ENCODE data around the gene CALM1.

The CALM1 gene

DNA sequence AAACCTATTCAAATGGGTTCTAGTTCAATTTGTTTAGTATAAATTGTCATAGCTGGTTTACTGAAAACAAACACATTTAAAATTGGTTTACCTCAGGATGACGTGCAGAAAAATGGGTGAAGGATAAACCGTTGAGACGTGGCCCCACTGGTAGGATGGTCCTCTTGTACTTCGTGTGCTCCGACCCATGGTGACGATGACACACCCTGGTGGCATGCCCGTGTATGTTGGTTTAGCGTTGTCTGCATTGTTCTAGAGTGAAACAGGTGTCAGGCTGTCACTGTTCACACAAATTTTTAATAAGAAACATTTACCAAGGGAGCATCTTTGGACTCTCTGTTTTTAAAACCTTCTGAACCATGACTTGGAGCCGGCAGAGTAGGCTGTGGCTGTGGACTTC lies 8.3 kb downstream of the CALM1 start:
- no peak for DNase-seq
- intact Hi-C loops (cut with DNase I) = loop anchor here (5.0 kb wide), 1 partner anchor 102 kb away; no protein-coding TSS in a partner anchor

DNA sequence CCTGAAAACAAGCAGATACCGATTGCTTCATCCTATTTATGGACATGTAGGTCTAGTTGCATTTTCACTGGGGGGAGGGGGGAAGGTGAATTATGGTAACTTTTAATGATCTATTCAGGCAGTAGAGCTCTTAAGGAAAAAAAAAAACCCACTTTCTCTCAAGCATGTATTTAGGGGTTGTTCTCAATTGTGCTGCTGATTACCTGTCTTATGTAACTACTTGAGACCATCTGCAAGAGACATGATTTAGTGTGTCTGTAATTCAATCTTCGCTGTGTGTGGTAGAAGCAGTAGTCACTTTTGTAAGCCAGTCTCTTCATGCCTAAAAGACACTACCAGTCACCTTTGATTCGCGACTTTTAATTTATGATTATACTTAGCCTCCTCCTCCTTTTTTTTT lies 8.9 kb downstream of the CALM1 start:
- intact Hi-C loops (cut with DNase I) = loop anchor here (5.0 kb wide), 1 partner anchor 102 kb away; no protein-coding TSS in a partner anchor
- no peak for DNase-seq

DNA sequence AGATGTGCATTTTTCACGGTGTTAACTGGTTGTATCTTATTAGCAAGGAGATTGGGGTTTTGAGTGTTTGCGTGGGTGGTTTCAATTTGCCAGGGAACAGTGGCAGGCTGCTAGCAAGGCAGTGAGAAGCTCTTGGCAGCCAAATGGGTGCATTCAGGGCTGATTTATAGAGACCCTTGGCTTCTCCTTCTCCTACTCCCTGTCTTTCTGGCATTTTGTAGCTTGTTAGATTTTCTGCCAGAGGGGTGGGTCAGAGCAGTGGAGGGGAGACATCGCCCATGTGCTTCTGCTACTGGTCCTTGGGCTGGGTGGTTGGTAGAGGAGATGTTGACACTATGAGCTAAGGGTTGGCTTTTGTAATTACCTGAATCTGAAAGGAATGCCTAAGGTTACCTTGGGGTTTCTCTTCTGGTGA lies 9.6 kb downstream of the CALM1 start:
- DNase-seq = no peak
- intact Hi-C loops (cut with DNase I) = loop anchor here (5.0 kb wide), 1 partner anchor 101 kb away; no protein-coding TSS in a partner anchor

- no peak for DNase-seq
- intact Hi-C loops (cut with DNase I) = loop anchor here (5.0 kb wide), 1 partner anchor 100 kb away; no protein-coding TSS in a partner anchor
These were observed 10.4 kb downstream of the CALM1 start for GRCh38 chr14:90407230-90407629.

- no peak for DNase-seq
- intact Hi-C loops (cut with DNase I) = loop anchor here (2.0 to 5.0 kb wide), 2 partner anchors 46 to 99 kb away; no protein-coding TSS in a partner anchor
These were observed 11.9 kb downstream of the CALM1 start for GRCh38 chr14:90408713-90409112.

- peak in 3 of 10 donors; percentile 48 to 92 (median 58) for DNase-seq
- intact Hi-C loops (cut with DNase I) = loop anchor here (2.0 to 5.0 kb wide), 2 partner anchors 46 to 98 kb away; no protein-coding TSS in a partner anchor
These were observed 12.4 kb downstream of the CALM1 start for GRCh38 chr14:90409209-90409730.

DNA sequence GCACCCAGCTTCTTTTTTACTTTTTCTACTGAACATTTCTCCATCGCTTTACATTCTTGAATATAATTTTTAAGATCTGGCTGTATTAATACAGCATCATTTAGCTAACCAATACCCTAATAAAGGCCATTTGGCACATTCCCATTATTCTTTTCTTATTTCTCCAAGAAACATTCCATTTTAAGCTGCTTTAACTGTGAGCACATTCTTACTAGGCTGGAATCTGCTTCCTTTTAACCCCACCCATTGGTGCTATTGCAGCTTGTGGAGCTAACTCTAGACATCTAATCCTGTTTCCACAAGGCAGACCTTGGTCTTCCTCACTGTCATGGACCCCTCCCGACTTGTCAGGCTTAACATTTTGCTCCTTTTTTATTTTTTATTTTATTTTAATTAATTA lies 15.2 kb downstream of the CALM1 start:
- intact Hi-C loops (cut with DNase I) = no loop called here
- no peak for DNase-seq

- no peak for DNase-seq
- intact Hi-C loops (cut with DNase I) = no loop called here
These were observed 19.9 kb downstream of the CALM1 start for GRCh38 chr14:90416720-90417119.

- intact Hi-C loops (cut with DNase I) = no loop called here
These were observed 21.2 kb downstream of the CALM1 start for GRCh38 chr14:90418053-90418452.

GRCh38 chr14:90419200-90419599 lies 22.4 kb downstream of the CALM1 start:
- intact Hi-C loops (cut with DNase I) = no loop called here
- DNase-seq = peak in 8 of 10 donors; percentile 33 to 94 (median 64)

More at GRCh38 chr14:90418053-90418452, 21.2 kb downstream of the CALM1 start:
- DNase-seq = no peak

DNA sequence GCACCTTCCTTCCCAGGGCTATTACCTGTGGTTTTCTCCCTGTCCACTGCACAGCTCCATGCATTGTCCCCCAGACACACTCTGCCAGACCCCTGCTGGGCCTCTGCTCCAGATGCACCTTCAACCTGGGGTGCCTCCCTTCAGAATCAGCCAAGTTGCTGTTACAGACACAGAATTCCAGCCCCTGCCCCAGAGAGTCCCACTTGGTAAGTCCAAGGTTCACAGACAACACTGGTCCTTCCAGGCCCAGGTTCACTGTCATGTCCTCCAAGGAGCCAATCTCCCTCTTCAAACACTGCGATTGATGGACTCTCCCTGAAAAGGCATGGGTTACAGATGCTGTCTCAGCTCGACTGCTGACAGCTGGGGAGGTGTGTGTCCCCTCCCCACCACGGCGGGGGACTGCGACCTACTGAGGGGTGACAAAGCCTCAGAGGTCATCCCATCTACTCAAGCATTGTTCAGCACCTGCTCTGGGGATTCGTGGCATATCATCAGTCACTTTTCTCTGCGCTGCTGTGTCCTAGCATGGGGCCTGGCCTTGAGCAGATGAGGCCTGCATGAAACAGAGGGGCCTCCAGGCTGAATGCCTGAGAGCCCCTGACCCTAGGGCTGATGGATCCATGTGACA lies 24.3 kb downstream of the CALM1 start:
- DNase-seq = peak in 1 of 10 donors; percentile 57
- intact Hi-C loops (cut with DNase I) = no loop called here

DNA sequence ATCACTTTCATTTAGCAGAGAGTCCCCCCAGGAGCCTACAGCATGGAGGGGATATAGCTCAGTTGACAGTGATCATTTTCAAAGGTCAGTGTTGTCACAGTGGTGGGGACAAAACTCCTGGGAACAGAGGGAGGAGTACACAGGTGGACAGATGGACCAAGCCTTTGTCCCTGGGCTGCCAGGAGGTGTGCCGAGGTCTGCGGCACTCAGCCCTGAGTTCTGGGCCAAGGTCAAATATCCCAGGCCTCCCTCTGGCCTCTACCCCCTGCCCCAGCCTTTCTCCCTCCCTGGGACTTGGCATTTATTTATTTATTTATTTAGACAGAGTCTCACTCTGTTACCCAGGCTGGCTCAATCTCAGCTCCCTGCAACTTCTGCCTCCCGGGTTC lies 24.8 kb downstream of the CALM1 start:
- peak in 1 of 10 donors; percentile 65 for DNase-seq
- intact Hi-C loops (cut with DNase I) = no loop called here

DNA sequence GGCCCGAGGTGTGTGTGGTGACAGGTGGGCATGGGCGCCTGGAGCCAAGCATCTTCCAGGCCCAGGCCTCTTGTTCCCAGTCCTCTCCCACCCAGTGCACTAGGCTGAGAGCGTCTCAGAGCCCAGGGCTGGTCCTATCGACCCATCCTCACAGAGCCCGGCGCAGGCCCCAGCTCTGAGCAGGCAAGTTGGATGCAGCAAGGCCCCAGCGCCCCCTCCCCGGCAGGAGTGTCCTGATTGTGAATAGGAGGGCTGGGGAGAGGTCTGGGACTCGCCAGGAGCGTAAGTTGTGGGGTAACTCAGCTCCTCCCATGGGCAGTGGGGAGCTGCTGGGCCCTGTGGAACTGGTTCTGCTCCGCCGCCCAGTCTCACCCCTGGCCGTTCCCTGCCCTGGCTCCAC lies 26.3 kb downstream of the CALM1 start:
- intact Hi-C loops (cut with DNase I) = no loop called here
- DNase-seq = peak in 1 of 10 donors; percentile 77

GRCh38 chr14:90424075-90424474 lies 27.2 kb downstream of the CALM1 start:
- DNase-seq = no peak
- intact Hi-C loops (cut with DNase I) = no loop called here

GRCh38 chr14:90424686-90425372 lies 28.0 kb downstream of the CALM1 start:
- peak in 1 of 10 donors; percentile 81 for DNase-seq
- intact Hi-C loops (cut with DNase I) = no loop called here

DNA sequence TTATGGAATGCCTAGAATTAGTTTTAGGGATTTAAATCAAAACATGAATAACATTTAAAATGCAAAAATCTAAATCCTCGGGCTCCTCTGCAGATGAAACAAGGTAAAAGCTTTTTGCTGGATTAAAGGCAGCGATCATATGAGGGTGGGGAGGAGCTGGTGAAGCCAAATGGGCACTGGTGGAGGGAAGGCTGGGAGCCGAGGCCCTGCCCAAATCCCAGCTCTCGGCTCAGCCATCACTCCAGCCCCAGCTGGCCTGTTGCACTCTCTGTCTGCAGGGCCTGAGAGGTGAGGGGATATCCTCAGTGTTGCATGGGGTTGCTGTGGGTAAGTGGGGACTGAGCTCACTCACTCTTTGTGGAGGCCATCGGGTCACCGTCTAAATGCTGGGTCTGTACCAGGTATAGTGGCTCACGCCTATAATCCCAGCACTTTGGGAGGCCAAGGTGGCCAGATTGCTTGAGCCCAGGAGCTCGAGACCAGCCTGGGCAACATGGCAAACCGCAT lies 28.6 kb downstream of the CALM1 start:
- intact Hi-C loops (cut with DNase I) = no loop called here
- peak in 1 of 10 donors; percentile 29 for DNase-seq

GRCh38 chr14:90426031-90426540 lies 29.3 kb downstream of the CALM1 start:
- intact Hi-C loops (cut with DNase I) = no loop called here
- DNase-seq = peak in 1 of 10 donors; percentile 74

GRCh38 chr14:90426663-90427062 lies 29.8 kb downstream of the CALM1 start:
- intact Hi-C loops (cut with DNase I) = no loop called here
- peak in 1 of 10 donors; percentile 59 for DNase-seq

- DNase-seq = peak in 1 of 10 donors; percentile 54
- intact Hi-C loops (cut with DNase I) = no loop called here
These were observed 31.1 kb downstream of the CALM1 start for GRCh38 chr14:90427848-90428426.

- intact Hi-C loops (cut with DNase I) = no loop called here
- DNase-seq = peak in 1 of 10 donors; percentile 0
These were observed 31.8 kb downstream of the CALM1 start for GRCh38 chr14:90428676-90429075.

DNA sequence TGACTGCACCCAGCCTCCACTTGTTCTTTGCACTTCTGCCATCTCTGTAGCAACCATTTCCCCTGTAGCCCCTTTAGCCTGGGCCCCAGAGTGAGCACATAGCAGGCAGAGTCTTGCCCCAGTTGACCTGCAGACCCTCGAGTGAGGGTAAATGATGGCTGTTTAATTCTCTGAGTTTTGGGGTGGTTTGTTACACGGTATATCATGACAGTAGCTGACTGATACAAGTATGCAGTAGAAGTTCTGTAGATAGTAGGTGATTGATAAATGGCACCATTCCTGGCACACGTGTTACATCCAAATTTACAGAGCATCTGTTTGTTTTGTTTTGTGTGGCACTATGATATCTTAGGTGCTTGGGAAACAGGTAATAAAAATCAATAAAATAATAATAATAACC lies 32.4 kb downstream of the CALM1 start:
- intact Hi-C loops (cut with DNase I) = no loop called here
- peak in 1 of 10 donors; percentile 22 for DNase-seq
